ENCODE data around the gene CXCR1. TPM values are rescaled to one million over a fixed set of nuclear protein-coding genes. Genes with fewer than 3 reads are reported as not detected.

Gene CXCR1
- total RNA-seq (2022; extraction: Qiagen RNA extraction), result not detected in 5 replicates

DNA sequence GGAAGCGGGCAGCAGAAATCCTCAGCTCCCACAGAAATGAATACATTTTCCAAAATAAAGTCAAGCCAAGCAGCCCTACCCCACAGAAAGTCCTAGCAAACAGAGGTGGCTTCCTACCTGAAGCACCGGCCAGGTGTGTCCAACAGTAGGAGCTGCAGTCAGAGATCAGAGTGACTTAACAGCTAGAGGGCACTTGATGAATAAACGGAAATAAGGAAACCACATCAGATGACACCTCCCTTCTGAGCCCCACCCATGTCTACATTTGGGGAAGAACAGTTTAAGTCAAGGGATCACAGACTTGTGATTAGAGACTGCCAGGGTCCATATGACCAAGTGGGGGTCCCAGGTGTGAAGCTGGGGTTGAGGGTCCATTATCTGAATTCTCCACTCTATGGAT is at the start of gene CXCR1:
Gene CXCR1 (minus strand): TSS at position 172 of the 400 bp plus-strand sequence. CDS start 1,751 bp downstream, outside the sequence.

DNA sequence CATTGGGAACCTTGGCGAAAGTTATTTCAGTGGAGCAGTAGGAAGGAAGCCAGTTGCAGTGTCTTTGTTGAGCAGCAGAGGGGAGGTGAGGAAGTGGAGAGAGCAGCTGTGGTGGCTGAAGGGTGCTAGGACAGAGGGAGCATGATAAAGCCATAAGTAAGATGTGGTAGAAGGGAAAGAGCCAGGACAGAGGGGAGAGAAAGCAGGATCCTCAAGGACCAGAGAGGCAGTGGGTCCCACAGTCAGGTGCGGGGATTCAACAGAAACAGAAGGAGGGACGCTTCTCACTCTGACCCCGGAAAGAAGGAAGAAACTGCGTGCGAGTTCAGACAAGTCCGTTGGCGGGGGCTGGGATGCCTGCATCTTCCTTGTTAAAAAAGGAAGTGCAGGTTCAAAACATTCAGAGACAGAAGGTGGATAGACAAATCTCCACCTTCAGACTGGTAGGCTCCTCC is 41.1 kb downstream of the CXCR1 start, which contains the start of gene CXCR2:
Gene CXCR2 (plus strand): TSS at position 403 of the 455 bp plus-strand sequence. CDS start 8,774 bp downstream, outside the sequence.

Other genes with a start within 250 kb of the CXCR1 start
- gene TNS1, start 164.0 kb downstream of the CXCR1 start, total RNA-seq (2022; extraction: Qiagen RNA extraction), result 8.0 to 19.3 TPM (median 13.6 TPM) in 5 replicates
- gene RUFY4, start 97.7 kb downstream of the CXCR1 start, total RNA-seq (2022; extraction: Qiagen RNA extraction), result not detected in 5 replicates
- gene CXCR2, start 40.9 kb downstream of the CXCR1 start, total RNA-seq (2022; extraction: Qiagen RNA extraction), result not detected in 5 replicates
- gene ARPC2, start 50.2 kb upstream of the CXCR1 start, total RNA-seq (2022; extraction: Qiagen RNA extraction), result 295 to 304 TPM (median 298 TPM) in 5 replicates
- gene GPBAR1, start 94.1 kb upstream of the CXCR1 start, total RNA-seq (2022; extraction: Qiagen RNA extraction), result 0.09 to 0.42 TPM (median 0.28 TPM) in 5 replicates
- 120 to 174 TPM (median 126 TPM) in 5 replicates for gene AAMP, start 103.2 kb upstream of the CXCR1 start, total RNA-seq (2022; extraction: Qiagen RNA extraction)
- 53.2 to 74.6 TPM (median 71.4 TPM) in 5 replicates for gene PNKD, start 103.6 kb upstream of the CXCR1 start, total RNA-seq (2022; extraction: Qiagen RNA extraction)
- 126 to 143 TPM (median 133 TPM) in 5 replicates for gene TMBIM1, start 125.5 kb upstream of the CXCR1 start, total RNA-seq (2022; extraction: Qiagen RNA extraction)
- gene CATIP, start 189.9 kb upstream of the CXCR1 start, total RNA-seq (2022; extraction: Qiagen RNA extraction), result 0.13 to 0.20 TPM in 2 of 5 replicates, not detected in the others
- gene SLC11A1, start 215.3 kb upstream of the CXCR1 start, total RNA-seq (2022; extraction: Qiagen RNA extraction), result 0.11 to 0.26 TPM (median 0.15 TPM) in 5 replicates
- gene CTDSP1, start 232.9 kb upstream of the CXCR1 start, total RNA-seq (2022; extraction: Qiagen RNA extraction), result 57.3 to 73.2 TPM (median 71.0 TPM) in 5 replicates

Measured in A549 treated with Mapracorat at 1 μM for 4 hours (cell line).